ENCODE data around the gene SATL1.
A peak's percentile ranks its signal among the peaks of the same experiment; 100 is the strongest.
"Not testable (repeated sequence)": the region's sequence is repeated elsewhere in the genome, so short reads cannot be mapped to it uniquely, and the experiment has no call there.

The SATL1 gene

GRCh38 chrX:85109235-85109634 is 134.3 kb downstream of the SATL1 start:
- peak; percentile 5 for DNase-seq

GRCh38 chrX:85108165-85108564 is 135.4 kb downstream of the SATL1 start:
- DNase-seq, result no peak

- no peak for DNase-seq
These were observed 136.2 kb downstream of the SATL1 start for GRCh38 chrX:85107407-85107806.

- no peak for DNase-seq
These were observed 154.2 kb downstream of the SATL1 start for GRCh38 chrX:85089321-85089840.

GRCh38 chrX:85084770-85085393 is 158.7 kb downstream of the SATL1 start:
- peak; percentile 19 for DNase-seq

- DNase-seq, result not testable (repeated sequence)
These were observed 166.3 kb downstream of the SATL1 start for GRCh38 chrX:85077247-85077646.

GRCh38 chrX:85065512-85066198 is 177.9 kb downstream of the SATL1 start:
- DNase-seq, result no peak

- peak; percentile 76 for DNase-seq
These were observed 190.8 kb downstream of the SATL1 start for GRCh38 chrX:85052636-85053343.

GRCh38 chrX:85052205-85052604 is 191.4 kb downstream of the SATL1 start:
- DNase-seq, result peak; percentile 3

- DNase-seq, result no peak
These were observed 192.0 kb downstream of the SATL1 start for GRCh38 chrX:85051627-85052026.

All from EL (cell line).